Stimulated activated naive B cell treated with anti-CD40 and anti-IgM and Interleukin-4, amounts not matched to agents 10 μg/mL and 1 μg/mL and 100 μg/mL, for 72 hours (primary cell): Measurements from ENCODE around the gene LRCH1.

ENCODE experiments used
- ATAC-seq, 2 donors: fragments of 150-1000 bp; cut with Tn5 transposase; replicated peaks; 2 replicates each; pipeline ENCODE4 v1.10.0; 2021; ENCODE audit warnings: moderate library complexity in 1 of 2
- DNase-seq: peaks from one replicate; pipeline ENCODE4 v3.0.0; 2021
- H3K27ac Mint-ChIP-seq: one replicate; pipeline ENCODE4 v1.8.0; 2022; ENCODE audit warnings: mild to moderate bottlenecking, mixed read lengths
- H3K27me3 Mint-ChIP-seq, 2 donors: one replicate each; pipeline ENCODE4 v1.8.0; 2022; ENCODE audit warnings: mixed read lengths in 2 of 2
- H3K36me3 Mint-ChIP-seq, 2 donors: one replicate each; pipeline ENCODE4 v1.8.0; 2022; ENCODE audit warnings: mixed read lengths in 2 of 2, mild to moderate bottlenecking in 1 of 2
- H3K4me1 Mint-ChIP-seq, 2 donors: one replicate each; pipeline ENCODE4 v1.8.0; 2022; ENCODE audit warnings: mixed read lengths in 2 of 2, mild to moderate bottlenecking in 1 of 2
- H3K4me3 Mint-ChIP-seq, 2 donors: one replicate each; pipeline ENCODE4 v1.8.0; 2022; ENCODE audit warnings: mild to moderate bottlenecking in 2 of 2, mixed read lengths in 2 of 2, moderate library complexity in 1 of 2
- H3K9me3 Mint-ChIP-seq, 2 donors: one replicate each; pipeline ENCODE4 v1.8.0; 2022; ENCODE audit warnings: mixed read lengths in 2 of 2, mild to moderate bottlenecking in 1 of 2

Gene LRCH1

DNA sequence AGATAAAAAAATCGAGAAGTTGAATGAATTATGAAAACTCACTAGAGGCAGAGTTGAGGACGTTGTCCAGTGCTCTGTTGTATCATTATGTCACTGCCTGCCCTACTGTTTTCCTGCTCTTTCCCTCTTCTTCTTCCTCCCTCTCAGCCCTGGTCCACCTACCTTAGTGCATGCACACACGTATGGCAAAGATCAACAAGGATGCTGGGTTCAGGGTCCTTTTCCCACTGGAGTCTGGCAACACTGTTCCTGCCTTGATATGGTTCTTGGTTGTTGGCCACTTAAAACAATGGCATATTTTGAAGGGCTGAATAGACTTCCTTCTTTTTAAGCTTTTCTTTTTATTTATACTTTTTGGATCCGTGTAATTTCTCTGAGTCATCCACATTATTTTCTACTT is 74.5 kb downstream of the LRCH1 start:
- H3K9me3 Mint-ChIP-seq: peaks cover 0 to 4% of the 10 kb centered on the region in 2 donors
- peaks cover 4 to 12% of the 10 kb centered on the region in 2 donors for H3K36me3 Mint-ChIP-seq
- ATAC-seq: no peak
- no peak overlapping the region for H3K4me3 Mint-ChIP-seq
- H3K27ac Mint-ChIP-seq: peak overlapping the region; percentile 70
- no peak for DNase-seq
- peaks cover 57 to 90% of the 10 kb centered on the region in 2 donors for H3K4me1 Mint-ChIP-seq
- no peaks in the 10 kb centered on the region for H3K27me3 Mint-ChIP-seq

DNA sequence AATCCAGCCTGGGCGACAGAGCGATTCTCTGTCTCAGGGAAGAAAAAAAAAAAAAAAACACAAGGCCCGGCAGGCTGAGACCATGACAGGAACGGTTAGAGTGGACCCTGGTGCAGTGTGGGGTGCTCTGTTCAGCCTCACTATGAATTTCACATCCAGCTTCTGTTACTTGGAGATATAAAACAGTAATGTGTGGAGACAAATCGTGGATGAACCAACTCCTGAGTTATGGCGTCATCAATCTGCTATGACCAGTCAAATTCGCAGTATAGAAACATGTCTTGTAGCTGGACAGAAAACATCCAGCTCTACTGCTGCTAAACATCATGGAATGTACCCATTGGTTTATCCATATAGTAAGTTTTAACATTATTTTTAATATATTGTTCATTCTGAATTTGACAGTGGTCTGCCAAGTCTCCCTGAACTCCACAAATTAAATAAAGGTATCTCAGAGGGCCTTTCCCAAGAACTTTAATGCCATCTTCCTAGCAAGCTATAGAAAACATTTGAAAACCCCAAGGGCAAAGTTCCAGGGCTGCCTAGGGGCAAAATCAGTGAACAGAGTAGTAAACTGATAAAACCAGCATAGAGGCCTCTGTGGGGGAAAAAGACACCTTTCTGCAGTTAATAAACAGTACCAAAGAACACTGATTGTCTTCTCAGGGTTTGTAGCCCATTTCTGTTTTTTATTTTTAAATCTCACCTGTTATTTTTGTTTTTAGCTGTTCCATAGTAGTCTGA is 75.8 kb downstream of the LRCH1 start:
- peaks cover 7 to 16% of the 10 kb centered on the region in 2 donors for H3K36me3 Mint-ChIP-seq
- no peak for ATAC-seq
- no peak for DNase-seq
- no peak overlapping the region for H3K4me3 Mint-ChIP-seq
- H3K9me3 Mint-ChIP-seq: peaks cover 0 to 4% of the 10 kb centered on the region in 2 donors
- peak overlapping the region; percentile 68 for H3K27ac Mint-ChIP-seq
- peaks cover 56 to 86% of the 10 kb centered on the region in 2 donors for H3K4me1 Mint-ChIP-seq
- H3K27me3 Mint-ChIP-seq: no peaks in the 10 kb centered on the region

- H3K9me3 Mint-ChIP-seq: peaks cover 0 to 4% of the 10 kb centered on the region in 2 donors
- no peaks in the 10 kb centered on the region for H3K27me3 Mint-ChIP-seq
- peak overlapping the region; percentile 31 for H3K27ac Mint-ChIP-seq
- no peak for ATAC-seq
- H3K4me1 Mint-ChIP-seq: peaks cover 55 to 87% of the 10 kb centered on the region in 2 donors
- no peak for DNase-seq
- no peak overlapping the region for H3K4me3 Mint-ChIP-seq
- peaks cover 14 to 24% of the 10 kb centered on the region in 2 donors for H3K36me3 Mint-ChIP-seq
These were observed 76.9 kb downstream of the LRCH1 start for GRCh38 chr13:46629811-46630413.

DNA sequence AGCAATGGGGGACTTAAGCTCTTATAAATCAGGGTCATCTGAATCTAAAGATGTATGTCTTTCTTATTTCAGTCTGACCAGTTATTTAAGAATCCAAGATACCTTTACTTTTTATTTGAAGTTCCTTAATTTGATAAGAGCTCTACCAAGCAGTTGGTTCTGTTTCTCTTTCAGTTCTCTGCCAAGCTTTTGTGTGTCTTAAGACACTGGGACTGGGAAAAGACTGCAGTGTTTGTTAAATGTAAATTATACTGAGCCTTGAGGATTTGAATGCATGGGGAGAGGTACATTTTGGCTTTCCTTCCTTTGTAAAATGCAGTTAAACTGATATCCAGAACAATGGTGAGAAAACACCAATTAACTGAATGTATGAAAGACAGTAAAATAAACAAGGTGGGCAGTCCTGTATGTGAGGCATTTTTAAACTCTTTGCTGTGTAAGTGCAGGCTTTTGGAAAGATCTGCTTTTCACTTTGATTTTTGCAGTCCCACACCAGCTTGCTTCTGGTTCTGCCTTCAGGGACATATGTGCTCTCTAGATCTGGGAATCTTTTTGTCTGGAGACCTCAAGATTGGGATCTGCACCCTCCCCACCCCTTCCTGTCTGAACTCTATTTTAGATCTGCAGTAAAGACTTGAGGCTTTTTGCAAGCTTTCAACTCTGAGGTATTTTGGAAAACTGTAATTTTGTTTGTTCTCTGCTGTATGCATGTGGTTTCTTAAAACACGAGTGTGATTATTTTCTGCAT is 77.6 kb downstream of the LRCH1 start:
- DNase-seq (no peak), ATAC-seq (peak in 1 of 2 donors; percentile 16)
- peak overlapping the region; percentile 62 for H3K27ac Mint-ChIP-seq

GRCh38 chr13:46631179-46631542 is 78.2 kb downstream of the LRCH1 start:
- H3K27ac Mint-ChIP-seq: peak overlapping the region; percentile 62

More for the DNA sequence above, 77.6 kb downstream of the LRCH1 start:
- peaks cover 17 to 29% of the 10 kb centered on the region in 2 donors for H3K36me3 Mint-ChIP-seq
- peaks cover 54 to 87% of the 10 kb centered on the region in 2 donors for H3K4me1 Mint-ChIP-seq
- H3K27me3 Mint-ChIP-seq: no peaks in the 10 kb centered on the region
- H3K9me3 Mint-ChIP-seq: peaks cover 0 to 4% of the 10 kb centered on the region in 2 donors
- H3K4me3 Mint-ChIP-seq: peak overlapping the region in 1 of 2 donors; percentile 23

DNA sequence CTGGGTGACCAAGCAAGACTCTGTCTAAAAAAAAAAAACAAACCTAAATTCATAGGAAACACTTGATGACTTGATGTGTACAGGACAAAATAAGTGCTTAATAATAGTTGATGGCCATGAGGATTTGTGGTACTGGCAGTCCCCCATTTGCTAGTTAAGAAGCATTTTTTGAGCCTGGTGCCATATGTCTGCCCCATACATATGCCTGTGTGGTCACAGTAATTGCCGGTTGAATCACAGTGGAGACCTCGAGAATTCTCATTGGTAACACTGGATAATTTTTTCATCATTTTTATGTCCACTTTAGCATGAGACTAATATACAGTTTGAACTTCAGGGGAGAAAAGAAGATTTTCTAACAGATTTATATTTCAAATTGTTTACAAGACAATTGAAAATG is 79.2 kb downstream of the LRCH1 start:
- peaks cover 23 to 39% of the 10 kb centered on the region in 2 donors for H3K36me3 Mint-ChIP-seq
- DNase-seq: no peak
- peaks cover 57 to 86% of the 10 kb centered on the region in 2 donors for H3K4me1 Mint-ChIP-seq

More at GRCh38 chr13:46631179-46631542, 78.2 kb downstream of the LRCH1 start:
- peaks cover 0 to 4% of the 10 kb centered on the region in 2 donors for H3K9me3 Mint-ChIP-seq
- ATAC-seq (peak; percentile 36 to 52), DNase-seq (no peak)
- H3K36me3 Mint-ChIP-seq: peaks cover 19 to 32% of the 10 kb centered on the region in 2 donors
- H3K27me3 Mint-ChIP-seq: no peaks in the 10 kb centered on the region
- H3K4me3 Mint-ChIP-seq: peak overlapping the region in 1 of 2 donors; percentile 23
- H3K4me1 Mint-ChIP-seq: peaks cover 55 to 86% of the 10 kb centered on the region in 2 donors

GRCh38 chr13:46633416-46633815 is 80.4 kb downstream of the LRCH1 start:
- H3K9me3 Mint-ChIP-seq: peaks cover 0 to 9% of the 10 kb centered on the region in 2 donors
- H3K27ac Mint-ChIP-seq: no peak overlapping the region
- peaks cover 22 to 36% of the 10 kb centered on the region in 2 donors for H3K36me3 Mint-ChIP-seq
- no peaks in the 10 kb centered on the region for H3K27me3 Mint-ChIP-seq
- no peak overlapping the region for H3K4me3 Mint-ChIP-seq
- DNase-seq (no peak), ATAC-seq (no peak)
- peaks cover 56 to 80% of the 10 kb centered on the region in 2 donors for H3K4me1 Mint-ChIP-seq

More for the DNA sequence above, 79.2 kb downstream of the LRCH1 start:
- no peak overlapping the region for H3K4me3 Mint-ChIP-seq
- no peaks in the 10 kb centered on the region for H3K27me3 Mint-ChIP-seq
- no peak for ATAC-seq
- no peak overlapping the region for H3K27ac Mint-ChIP-seq
- H3K9me3 Mint-ChIP-seq: peaks cover 0 to 12% of the 10 kb centered on the region in 2 donors

GRCh38 chr13:46636451-46636850 is 83.5 kb downstream of the LRCH1 start:
- Mint-ChIP-seq H3K36me3 (peaks cover 22 to 36% of the 10 kb centered on the region in 2 donors), H3K27ac (no peak overlapping the region), H3K27me3 (no peaks in the 10 kb centered on the region), H3K4me3 (no peak overlapping the region), H3K9me3 (peaks cover 0 to 9% of the 10 kb centered on the region in 2 donors), H3K4me1 (peaks cover 53 to 77% of the 10 kb centered on the region in 2 donors)
- DNase-seq: no peak
- no peak for ATAC-seq

GRCh38 chr13:46637213-46637612 is 84.2 kb downstream of the LRCH1 start:
- H3K4me1 Mint-ChIP-seq: peaks cover 56 to 78% of the 10 kb centered on the region in 2 donors
- H3K27me3 Mint-ChIP-seq: no peaks in the 10 kb centered on the region
- H3K27ac Mint-ChIP-seq: peak overlapping the region; percentile 48
- H3K36me3 Mint-ChIP-seq: peaks cover 22 to 41% of the 10 kb centered on the region in 2 donors
- ATAC-seq: no peak
- no peak overlapping the region for H3K4me3 Mint-ChIP-seq
- no peak for DNase-seq
- peaks cover 0 to 9% of the 10 kb centered on the region in 2 donors for H3K9me3 Mint-ChIP-seq

DNA sequence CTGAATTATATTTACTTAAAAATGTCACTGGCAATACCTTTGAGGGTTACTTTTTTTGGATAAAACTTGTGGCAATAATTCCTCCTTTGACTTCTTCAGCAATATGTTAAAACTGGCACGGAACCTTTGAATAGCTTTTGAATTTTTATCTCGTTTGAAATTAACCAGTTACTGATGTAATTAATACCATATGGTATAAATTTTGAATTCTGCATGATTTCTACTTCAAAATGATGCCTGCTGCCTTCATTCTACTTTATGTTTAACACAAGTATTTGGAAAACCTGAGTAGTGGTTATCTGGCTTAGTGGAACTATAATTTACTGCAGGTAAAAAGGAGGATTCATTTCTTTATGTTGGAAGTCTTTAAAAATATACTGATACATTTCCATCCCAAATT is 85.3 kb downstream of the LRCH1 start:
- Mint-ChIP-seq H3K36me3 (peaks cover 22 to 41% of the 10 kb centered on the region in 2 donors), H3K4me1 (peaks cover 58 to 85% of the 10 kb centered on the region in 2 donors), H3K27ac (no peak overlapping the region), H3K9me3 (peaks cover 0 to 9% of the 10 kb centered on the region in 2 donors), H3K4me3 (no peak overlapping the region), H3K27me3 (no peaks in the 10 kb centered on the region)
- DNase-seq (no peak), ATAC-seq (no peak)

GRCh38 chr13:46639033-46639981 is 86.3 kb downstream of the LRCH1 start:
- Mint-ChIP-seq H3K36me3 (peaks cover 15 to 33% of the 10 kb centered on the region in 2 donors), H3K4me3 (no peak overlapping the region), H3K27me3 (no peaks in the 10 kb centered on the region), H3K27ac (peak overlapping the region; percentile 48), H3K9me3 (peaks cover 0 to 9% of the 10 kb centered on the region in 2 donors), H3K4me1 (peaks cover 56 to 80% of the 10 kb centered on the region in 2 donors)
- ATAC-seq: peak; percentile 86 to 87
- no peak for DNase-seq

DNA sequence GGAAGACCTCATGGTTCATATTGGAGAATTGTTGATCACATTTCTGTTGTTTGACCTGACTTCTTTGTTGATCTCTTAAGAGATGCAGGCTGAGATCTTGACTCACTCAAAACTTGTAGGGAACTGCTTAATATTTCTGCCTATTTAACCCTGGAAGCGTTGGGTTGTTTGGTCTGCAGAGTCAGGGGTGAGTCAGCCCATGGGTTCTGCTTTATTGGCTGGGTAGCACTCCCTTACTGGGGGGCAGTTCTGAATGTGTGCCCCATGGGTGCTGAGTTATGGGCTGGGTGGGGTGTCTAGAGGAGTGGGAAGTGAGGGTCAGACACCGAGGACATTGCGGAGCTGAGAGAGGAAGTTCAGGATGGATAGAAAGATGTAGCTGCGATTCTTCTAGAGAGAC is 87.9 kb downstream of the LRCH1 start:
- peak; percentile 41 to 66 for ATAC-seq
- Mint-ChIP-seq H3K27me3 (no peaks in the 10 kb centered on the region), H3K4me3 (peak overlapping the region in 1 of 2 donors; percentile 54), H3K36me3 (peaks cover 7 to 21% of the 10 kb centered on the region in 2 donors), H3K27ac (no peak overlapping the region), H3K4me1 (peaks cover 48 to 72% of the 10 kb centered on the region in 2 donors), H3K9me3 (peaks cover 0 to 9% of the 10 kb centered on the region in 2 donors)
- no peak for DNase-seq
